ENCODE measurements around the gene ATRN.

GRCh38 chr20:3423126-3423525, 47.7 kb upstream of the ATRN start:
- TF ChIP-seq CTCF (IDR thresholded peaks at IDR 0.05; ENCODE audit: control extremely low read depth in 1 of 3, insufficient read depth in 1 of 3, low read depth in 1 of 3, low read length in 3 of 3) (no peak), EZH2 (IDR thresholded peaks at IDR 0.05; ENCODE audit: low read depth, low read length, severe bottlenecking) (no peak), SIX5 (IDR thresholded peaks at IDR 0.05; ENCODE audit: low read depth, low read length) (no peak), MAX (IDR thresholded peaks at IDR 0.05) (no peak), POLR2A (IDR thresholded peaks at IDR 0.05; ENCODE audit: control extremely low read depth in 1 of 2, low read depth in 2 of 2, low read length in 2 of 2) (no peak), CHD2 (IDR thresholded peaks at IDR 0.05; ENCODE audit: low read length) (no peak), SIN3A (conservative IDR thresholded peaks at IDR 0.05 in 1 of 2, IDR thresholded peaks at IDR 0.05 in 1 of 2; ENCODE audit: low read depth in 1 of 2, low read length in 2 of 2) (no peak), YY1 (IDR thresholded peaks at IDR 0.05; ENCODE audit: low read depth, low read length) (no peak)

Data from H1 (cell line).